Measurements from ENCODE around the gene AKAP10.
"Not testable (repeated sequence)": the region's sequence is repeated elsewhere in the genome, so short reads cannot be mapped to it uniquely, and the experiment has no call there.

Gene AKAP10

DNA sequence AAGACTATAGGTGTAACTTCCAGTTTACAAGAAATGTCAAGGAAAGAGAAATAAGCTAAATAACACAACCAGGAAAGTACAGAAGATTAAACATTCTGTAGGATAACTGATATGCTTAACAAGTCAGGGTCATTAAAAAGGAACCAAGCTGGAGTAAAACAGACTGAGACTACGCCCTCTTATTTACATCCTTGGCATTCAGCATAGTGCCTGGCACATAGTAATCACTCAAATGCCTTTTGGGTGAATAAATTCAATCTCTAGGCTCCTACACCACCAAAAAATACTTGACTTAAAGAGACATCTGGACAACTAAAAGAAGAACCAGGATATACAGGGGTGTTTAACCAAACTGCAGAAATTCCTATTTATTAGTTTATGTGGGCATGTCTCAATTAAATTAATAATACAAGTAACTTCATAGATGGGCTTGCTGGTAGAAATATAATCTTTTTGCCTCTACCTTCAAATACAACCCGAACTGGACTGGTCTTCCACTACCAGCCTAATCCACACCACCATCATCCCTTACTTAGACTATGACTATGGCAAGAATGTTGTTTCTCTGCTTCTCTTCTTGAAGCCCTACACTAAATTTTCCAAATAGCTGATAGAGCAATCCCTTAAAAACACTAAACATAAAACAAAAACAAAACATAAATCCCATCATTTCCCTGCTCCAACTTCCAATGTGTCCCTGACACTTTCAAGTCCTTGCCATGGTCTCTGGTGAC lies 62.2 kb downstream of the AKAP10 start:
- no peak for DNase-seq

GRCh38 chr17:19911033-19911432 lies 66.6 kb downstream of the AKAP10 start:
- DNase-seq: no peak

DNA sequence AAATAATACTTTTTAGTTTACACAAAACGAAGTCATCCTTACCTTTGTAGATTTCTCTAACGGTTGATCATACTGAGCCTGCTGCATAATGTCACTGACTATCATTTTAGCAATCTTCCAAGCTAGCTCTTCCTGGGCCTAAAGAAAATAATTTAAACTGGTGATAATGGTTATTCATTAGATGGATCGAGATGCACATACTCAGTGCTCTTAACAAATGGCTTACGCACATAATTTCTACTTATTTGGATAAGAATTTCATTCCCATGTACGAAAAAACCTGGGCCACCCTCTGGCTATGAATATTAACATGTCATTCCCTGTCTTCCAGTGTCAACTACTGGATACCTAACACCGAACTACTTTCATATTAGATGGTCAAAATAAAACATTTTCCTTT lies 68.5 kb downstream of the AKAP10 start:
- no peak for DNase-seq

- no peak for DNase-seq
Measured at GRCh38 chr17:19905502-19905901, 72.1 kb downstream of the AKAP10 start.

DNA sequence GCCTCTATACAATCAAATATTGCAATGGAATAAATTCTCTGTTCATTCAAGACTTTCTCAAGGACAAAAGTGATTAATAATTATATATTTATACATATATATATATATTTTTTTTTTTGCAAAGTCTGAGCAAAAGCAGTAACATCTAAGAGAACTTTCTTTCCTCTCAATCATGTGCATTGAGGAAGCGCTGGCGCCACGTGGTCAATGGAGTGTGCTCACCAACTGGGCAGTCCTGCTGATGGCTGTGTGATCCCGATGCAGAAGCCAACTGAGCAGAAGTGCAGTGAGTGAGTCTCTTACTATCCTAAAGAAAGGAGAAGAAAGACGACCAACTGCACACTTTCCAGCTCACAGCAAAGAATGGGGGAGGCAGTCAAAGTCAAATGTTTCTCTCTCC lies 72.7 kb downstream of the AKAP10 start:
- DNase-seq: no peak

DNA sequence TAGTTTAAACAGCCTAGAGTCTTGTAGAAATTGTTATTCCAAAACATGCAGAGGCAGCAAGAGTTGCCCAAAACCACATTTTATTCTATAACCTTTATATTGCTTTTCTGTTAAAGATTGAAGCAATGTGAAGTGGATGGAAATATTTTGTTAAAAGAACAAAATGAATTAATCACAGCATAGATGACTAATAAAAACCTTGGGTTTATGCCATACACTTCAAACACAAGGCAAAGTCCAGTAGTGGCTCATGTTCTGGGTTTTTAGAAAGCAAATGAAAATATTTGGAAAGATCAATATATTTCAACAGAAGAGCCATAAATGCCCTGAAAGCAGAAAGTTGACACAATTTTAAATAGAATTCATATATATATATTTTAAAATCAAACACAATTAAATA lies 73.2 kb downstream of the AKAP10 start:
- no peak for DNase-seq

DNA sequence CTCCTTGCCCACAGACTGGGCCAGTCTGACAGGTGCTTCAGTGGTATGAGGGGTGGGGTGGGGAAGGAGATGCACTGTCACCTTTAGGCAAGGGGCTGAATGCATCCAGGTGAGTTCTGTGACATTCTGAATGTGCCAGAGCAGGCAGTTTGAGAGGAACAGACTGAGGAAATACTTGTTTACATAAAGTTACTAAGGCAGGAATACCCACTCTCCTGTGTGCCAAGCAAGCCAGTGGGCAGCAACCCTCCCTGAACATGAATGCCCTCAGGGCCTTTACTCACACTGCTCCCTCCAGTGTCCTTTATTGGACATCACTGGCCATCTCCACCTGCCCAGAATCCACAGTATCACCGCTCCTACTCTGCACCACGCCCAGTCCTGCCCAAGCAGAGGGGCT lies 76.8 kb downstream of the AKAP10 start:
- no peak for DNase-seq

DNA sequence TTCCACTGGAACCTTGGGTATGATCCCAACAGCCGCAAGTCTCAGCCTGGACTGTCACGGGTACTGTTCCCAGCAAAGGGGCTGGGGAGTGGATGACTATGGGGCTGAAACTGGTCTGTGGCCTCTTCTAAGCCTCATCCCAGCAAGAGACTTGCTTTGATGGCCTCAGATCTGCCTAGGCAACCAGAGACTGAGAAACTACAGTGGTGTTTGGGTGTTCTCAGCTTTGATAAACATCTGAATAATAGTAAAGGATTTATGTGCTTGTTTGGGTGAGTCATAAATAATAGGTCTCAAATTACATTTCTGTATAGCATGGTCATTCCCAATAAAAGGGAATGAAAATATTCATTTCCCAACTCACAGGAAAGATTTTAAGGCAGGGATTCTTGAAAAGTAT lies 79.7 kb downstream of the AKAP10 start:
- no peak for DNase-seq

- DNase-seq: no peak
Measured at GRCh38 chr17:19897090-19897837, 80.4 kb downstream of the AKAP10 start.

GRCh38 chr17:19896679-19897078 lies 80.9 kb downstream of the AKAP10 start:
- no peak for DNase-seq

DNA sequence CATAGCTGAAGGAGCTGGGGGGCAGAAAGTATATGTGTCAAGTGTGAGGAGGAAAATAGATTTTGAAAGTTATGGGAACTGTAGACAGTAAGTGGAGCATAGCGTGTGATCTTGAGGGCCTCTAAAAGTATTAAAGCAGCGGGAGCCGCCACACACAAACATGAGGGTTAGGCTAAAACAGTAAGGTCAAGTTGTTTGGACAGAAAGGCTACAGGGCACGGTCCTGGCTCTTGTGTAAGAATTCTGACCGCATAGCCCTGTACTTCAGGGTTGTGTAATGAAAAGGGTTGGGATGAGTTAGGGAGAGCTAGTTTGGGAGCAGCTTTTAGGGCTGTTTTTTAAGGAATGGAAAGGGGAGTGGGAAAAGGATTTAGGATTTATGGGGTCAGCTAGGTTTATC lies 87.1 kb downstream of the AKAP10 start:
- not testable (repeated sequence) for DNase-seq

- DNase-seq: not testable (repeated sequence)
Measured at GRCh38 chr17:19890001-19890400, 87.6 kb downstream of the AKAP10 start.

DNA sequence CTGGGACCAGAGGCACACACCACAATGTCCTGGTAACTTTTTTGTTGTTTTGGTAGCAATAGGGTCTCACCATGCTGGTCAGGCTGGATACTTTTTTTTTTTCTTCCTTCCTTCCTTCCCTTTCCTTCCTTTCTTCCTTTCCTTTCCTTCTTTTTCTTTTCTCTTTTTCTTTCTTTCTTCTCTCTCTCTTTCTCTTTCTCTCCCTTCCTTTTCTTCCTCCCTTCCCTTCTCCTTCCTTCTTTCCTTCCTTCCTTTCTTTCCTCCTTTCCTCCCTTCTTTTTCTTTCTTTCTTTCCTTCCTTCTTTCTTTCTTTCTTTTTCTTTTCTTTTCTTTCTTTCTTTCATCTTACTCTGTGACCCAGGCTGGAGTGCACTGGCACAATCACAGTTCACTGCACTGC lies 91.5 kb downstream of the AKAP10 start:
- no peak for DNase-seq

DNA sequence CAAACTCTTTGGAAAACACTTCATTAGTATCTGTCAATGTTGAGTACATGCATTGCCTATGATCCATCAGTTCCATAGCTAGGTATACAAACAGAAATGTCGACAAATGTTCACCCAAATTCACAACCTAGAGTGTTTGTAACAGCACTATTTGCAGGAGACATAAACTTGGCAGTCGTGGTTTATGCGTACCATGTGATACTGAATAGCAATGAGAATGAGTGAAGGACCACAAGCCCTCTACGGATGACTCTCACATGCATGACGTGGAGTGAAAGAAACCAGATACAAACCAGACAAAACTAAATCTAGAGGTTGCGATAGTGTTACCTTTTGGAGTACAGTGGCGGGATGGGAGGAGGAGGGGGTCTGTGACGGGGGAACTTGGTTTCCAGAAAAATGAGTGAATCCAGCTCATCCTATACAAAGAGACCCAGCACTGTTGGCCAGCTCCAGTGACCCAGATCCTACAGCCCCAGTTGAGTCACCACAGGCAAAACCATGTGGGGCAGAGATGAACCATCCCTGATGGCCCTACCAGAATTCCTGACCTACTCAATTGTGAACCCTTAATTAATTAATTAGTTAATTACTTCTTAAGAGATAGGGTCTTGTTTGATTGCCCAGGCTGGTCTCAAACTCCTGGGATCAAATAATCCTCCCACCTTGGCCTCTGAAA lies 94.0 kb downstream of the AKAP10 start:
- DNase-seq: no peak

DNA sequence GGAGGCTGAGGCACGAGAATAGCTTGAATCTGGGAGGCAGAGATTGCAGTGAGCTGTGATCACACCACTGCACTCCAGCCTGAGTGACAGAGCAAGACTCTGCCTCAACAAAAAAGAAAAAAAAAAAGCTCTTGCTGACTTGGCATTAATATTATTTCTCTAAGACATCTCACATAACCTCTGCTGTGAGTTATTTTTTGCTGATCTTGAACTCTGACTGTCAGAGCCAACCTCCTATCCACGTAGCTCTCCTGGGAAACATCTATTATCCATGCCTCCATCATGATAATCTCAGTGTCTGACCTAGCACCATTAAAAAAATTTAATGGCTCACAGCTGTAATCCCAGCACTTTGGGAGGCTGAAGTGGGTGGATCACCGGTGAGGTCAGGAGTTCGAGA lies 97.2 kb downstream of the AKAP10 start:
- no peak for DNase-seq

DNA sequence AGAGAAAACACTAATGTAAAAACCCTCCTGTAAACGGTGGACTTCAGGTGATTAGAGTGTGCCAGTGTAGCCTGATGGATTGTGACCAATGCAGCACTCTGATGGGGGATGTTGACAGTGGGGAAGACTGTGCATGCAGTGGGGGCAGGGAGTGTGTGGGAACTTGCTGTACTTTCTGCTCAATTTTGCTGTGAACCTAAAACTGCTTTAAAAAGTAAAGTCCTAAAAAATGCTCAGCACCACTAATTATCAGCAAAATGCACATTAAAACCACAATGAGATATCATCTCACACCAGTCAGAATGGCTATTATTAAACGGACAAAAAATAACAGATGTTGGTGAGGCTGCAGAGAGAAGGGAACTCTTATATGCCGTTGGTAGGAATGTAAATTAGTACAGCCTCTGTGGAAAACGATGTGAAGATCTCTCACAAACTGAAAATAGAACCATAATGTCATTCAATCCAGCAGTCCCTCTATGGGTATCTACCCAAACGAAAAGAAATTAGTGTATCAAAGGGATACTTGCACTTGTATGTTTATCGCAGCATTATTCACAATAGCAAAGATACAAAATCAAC lies 100.2 kb downstream of the AKAP10 start:
- no peak for DNase-seq

DNA sequence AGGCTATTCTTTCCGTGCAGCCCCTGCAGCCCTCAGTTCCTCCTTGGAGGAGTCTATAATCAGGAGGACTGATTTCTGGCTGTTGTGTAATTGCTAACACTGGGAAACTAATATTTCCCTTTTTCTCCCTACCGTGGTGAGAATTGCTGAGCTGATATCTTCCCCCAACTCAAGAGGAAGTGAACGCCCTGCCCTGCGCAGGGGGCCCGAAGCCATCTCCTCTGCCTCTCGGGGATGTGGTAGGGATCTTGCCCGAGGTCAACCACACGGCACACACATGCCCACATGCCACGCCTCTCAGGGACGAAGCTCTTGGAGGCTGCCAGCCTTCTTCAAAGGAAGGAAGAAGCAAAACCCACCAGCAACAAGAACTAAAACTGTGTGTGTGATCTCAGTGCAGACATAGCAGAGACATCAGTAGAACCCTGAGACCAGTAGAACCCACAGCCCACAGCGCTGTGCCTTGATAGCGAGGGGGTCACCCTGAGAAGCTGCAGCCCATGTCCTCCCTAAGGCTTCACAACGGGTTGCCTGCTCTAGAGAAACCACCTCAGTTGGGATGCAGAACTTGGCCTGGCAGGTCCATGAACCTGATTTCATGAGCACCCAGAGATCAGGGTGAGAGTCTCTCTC lies 101.0 kb downstream of the AKAP10 start:
- peak; percentile 9 for DNase-seq

DNA sequence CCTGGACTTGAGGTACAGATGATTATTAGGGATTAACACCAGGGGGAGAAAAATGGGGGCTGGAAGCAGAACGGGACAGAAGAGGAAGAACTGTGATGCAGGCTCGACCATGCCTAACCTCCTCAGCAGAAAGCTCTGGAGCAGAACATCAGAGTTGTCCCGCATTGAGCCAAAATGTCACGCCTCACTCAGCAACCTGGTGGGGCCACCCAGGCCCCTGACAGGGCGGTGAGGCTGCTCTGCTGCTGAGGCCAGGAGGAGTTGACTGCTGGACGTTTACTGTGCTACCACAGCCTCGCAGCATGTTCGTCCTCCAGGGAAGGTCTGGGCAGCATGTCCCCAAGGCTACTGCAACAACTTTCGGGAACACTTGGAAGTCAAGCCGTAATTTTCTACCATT lies 103.4 kb downstream of the AKAP10 start:
- DNase-seq: no peak

DNA sequence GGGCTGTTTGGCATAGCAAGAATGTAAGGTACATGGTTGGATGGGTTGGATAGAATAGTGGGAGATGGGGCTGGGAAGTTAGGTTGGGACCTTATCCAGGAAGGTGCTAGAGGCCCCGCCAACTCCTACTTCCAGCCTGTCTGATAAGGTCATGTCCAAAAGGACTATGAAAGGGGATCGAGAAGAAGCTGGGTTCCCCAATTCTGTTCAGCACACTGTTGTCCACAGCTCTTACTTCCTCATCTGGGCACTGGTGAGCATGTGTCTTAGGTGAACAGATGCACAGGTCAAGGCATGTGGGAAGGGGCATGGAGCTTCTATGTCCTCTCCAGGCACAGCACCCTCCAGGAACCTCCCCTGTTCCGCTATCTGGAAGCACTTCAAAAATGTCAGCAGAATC lies 104.3 kb downstream of the AKAP10 start:
- no peak for DNase-seq

GRCh38 chr17:19868079-19868395 lies 109.6 kb downstream of the AKAP10 start:
- DNase-seq: no peak

GRCh38 chr17:19867329-19868078 lies 110.1 kb downstream of the AKAP10 start, which contains the start of gene ULK2:
Gene ULK2, minus strand, starts transcription at chr17:19867936. Its CDS starts 519 bp downstream, at chr17:19867417.
- DNase-seq: peak; percentile 52

DNA sequence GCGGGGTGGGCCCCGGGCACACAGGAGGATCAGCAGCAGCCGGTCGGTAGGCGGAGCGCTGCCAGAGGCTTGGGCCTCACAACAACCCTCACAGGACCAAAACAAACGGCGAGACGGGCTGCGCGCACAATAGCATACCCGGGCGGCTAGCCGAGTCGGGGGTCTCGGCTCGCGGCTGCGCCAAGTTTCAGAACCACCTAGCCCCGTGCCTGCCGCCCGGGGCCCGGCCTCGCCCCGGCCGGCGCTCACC lies 110.6 kb downstream of the AKAP10 start:
- peak; percentile 48 for DNase-seq

- no peak for DNase-seq
Measured at GRCh38 chr17:19865021-19865420, 112.6 kb downstream of the AKAP10 start.
